RKO (cell line): ENCODE data around the gene APOL4.
"Not testable (repeated sequence)": the region's sequence is repeated elsewhere in the genome, so short reads cannot be mapped to it uniquely, and the experiment has no call there.

Experiments
- DNase-seq: peaks from one replicate; pipeline ENCODE4 v3.0.0-alpha.2; 2016; ENCODE audit warnings: low spot score

The APOL4 gene, protein sequence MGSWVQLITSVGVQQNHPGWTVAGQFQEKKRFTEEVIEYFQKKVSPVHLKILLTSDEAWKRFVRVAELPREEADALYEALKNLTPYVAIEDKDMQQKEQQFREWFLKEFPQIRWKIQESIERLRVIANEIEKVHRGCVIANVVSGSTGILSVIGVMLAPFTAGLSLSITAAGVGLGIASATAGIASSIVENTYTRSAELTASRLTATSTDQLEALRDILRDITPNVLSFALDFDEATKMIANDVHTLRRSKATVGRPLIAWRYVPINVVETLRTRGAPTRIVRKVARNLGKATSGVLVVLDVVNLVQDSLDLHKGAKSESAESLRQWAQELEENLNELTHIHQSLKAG

DNA sequence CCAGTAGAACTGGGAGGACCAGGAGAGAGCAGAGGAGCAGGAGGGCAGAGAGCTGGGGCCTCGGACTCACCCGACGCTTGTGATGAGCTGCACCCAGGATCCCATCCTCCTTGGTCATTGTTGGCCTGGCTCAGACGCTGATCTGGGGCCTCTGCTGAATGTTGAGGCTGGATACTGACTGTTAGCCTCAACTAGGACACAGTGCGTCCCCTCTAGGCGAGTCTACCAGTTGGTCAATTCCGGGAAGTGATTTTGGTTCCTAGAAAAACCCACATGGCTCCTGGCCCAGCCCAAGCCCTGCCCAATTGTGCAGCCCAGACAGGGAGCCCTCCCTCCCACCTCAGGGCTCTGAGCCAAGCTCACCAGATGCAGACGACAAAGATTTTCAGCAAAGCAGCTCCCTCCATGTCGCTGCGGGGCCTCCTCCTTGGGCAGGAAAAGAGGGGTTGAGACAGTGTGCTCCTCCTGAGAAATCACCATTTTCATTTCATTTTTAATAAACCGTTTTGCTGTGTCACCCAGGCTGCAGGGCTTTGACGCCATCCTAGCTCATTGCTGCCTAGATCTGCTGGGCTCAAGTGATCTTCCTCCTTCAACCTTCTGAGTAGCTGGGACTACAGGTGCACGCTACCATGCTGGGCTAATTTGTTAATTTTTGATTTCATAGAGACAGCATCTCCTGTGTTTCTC, at the start of gene APOL4:
Gene APOL4 (minus strand): TSS at position 180 of the 690 bp plus-strand sequence. CDS start 75 bp downstream, at position 105.
- DNase-seq, result no peak

DNA sequence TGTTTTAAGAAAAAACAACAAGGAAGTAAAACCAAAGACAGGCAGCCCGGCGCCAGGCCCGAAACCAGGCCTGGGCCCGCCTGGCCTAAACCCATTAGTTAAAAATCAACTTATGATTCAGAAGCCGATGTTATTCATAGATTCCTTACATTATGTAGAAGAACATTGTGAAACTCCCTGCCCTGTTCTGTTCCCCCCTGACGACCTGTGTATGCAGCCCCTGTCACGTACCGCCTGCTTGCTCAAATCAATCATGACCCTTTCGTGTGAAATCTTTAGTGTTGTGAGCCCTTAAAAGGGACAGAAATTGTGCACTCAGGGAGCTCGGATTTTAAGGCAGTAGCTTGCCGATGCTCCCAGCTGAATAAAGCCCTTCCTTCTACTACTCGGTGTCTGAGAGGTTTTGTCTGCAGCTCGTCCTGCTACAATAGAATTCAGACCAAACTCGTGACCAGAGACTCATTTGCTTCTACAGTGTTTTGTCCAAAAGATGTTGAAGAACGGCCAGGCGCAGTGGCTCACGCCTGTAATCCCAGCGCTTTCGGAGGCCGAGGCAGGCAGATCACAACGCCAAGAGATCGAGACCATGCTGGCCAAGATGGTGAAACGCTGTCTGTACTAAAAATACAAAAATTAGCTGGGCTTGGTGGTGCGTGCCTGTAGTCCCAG, 48.8 kb upstream of the APOL4 start:
- not testable (repeated sequence) for DNase-seq

DNA sequence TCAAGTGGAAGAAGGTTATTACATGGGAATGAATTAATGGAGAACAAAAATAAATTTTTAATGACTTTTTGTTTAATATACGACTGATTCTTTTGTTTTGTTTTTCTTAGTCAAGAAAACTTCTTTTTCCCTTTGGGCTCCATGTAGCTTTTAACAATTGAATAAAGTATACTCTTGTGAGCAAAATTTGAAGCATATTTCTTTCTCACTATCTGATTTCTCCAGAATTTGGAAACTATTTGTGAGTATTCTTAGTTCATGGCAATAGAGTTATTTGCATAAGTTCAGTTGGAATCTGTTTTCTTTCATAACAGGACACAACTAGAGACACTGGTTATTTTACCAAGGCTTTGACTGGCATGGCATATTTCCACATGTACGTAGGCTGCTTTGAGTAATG, 47.6 kb upstream of the APOL4 start:
- no peak for DNase-seq

DNA sequence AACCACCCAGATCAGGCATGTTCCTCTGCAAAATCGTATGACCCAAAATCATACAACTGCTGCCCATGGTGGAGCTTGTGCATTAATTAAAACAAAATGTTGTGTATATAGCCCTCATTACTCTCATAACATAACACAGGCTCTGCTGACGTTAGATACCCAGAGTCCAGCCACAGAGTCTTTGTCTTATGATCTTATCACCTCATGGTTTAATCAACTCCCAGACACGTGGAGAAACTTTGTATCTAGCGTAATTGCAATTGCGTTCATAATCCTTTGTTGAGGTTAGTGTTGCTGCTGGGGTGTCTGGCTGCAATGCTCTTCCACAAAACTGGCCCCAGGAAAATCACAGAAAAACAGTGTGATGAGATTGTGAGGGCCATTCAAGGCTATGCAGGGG, 46.3 kb upstream of the APOL4 start:
- no peak for DNase-seq

DNA sequence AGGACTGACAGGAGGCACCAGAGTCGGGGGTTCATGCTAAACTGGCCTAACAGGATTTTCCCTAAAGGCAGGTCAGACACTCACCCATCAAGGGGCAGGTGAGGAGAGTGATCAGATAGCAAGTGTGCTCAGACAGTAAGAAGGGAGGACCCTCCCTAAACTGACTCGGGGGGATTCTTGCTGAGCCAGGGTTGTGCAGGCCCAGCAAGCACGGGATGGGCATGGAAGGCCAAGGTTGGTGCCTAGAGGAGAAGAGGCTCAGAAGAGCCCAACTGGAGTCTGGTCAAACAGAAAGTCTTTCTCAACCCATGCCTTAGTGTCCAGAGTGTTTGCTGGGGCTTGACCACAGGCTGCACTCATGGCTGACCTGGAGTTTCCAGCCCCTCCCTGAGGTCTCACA, 45.1 kb upstream of the APOL4 start:
- no peak for DNase-seq

DNA sequence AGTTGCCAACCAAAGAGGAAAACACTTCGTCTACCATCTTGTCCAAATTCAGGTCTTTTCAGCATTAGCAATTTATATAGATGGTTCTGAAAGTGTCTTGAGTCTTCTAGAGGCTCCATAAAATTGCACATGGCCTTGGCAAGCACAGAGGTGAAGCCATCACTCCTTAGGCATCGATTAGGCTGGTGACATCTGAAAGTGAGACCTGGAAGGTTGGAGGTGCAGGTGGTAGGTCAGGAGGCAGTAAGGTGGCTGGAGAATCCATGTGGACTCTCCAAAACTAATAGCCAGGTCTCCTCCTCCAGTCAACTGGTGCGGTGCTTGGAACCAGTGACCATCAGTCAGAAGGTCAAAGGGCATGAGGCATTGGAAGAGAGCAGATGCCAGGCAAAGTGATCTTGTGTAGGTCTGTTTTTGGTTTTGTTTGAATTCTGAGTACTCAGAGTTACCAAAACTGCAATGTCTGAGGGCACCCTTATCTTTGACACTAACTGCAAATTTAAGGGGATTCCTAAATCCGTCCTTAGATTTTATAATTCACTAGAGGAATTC, 44.3 kb upstream of the APOL4 start:
- no peak for DNase-seq

DNA sequence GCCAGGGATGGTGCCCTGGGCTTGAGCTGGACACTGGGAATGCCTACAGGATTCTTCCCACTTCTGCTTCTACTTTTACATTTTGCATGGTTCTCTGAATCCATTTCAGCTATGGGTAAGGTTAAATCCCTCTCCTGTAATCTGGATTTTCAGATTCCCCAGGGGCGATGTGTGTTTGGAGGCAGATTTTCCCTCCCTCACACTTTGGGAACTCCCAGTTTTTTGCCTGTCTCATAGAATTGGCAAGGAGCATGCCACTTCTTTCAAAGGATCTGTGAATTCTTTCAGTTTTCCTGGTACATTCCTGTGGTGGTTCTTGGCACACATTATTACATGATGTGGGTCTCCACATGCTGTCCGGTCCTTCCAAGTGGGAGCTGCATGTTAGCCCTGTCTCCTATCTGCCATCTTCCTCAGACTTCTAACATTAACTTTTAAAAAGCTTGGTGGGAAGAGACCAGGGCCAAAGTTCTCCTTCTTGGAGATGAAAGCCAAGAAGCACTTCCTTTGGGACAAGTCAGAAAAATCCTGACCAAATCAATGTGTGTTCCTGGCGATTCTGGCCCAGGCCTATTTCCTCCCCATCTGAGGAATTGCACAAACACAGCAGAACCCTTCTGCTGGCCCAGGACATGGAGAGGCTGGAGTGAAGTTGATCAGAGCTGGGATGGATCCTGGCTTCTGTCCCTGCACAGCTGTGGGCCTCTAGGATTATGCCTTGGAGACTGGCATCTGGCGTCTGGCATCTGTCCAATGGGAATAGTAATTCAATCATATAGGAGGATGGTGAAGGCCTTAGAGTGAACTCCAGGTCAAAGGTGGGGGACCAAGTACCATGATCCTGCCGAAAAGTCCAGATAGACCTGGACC, 43.1 kb upstream of the APOL4 start:
- DNase-seq, result no peak

DNA sequence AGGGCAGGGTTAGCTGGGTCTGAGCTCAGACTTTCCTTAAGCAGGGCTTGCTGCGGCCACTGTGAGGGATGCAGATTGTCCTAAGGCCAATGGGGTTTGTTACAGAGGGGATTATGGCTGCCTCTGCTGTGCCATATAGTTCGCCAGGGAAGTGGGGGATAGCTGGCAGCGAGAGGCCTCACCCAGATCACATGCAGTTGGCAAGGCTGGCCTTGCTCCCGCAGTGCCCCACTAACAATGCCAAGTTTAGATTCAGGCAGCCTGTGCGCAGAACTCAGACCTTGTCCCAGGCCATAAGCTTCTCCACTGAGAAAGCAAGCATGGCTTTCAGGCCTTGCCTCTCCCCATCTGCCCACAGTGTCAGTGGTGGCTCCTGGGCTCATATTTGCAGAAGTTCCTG, 42.4 kb upstream of the APOL4 start:
- no peak for DNase-seq

DNA sequence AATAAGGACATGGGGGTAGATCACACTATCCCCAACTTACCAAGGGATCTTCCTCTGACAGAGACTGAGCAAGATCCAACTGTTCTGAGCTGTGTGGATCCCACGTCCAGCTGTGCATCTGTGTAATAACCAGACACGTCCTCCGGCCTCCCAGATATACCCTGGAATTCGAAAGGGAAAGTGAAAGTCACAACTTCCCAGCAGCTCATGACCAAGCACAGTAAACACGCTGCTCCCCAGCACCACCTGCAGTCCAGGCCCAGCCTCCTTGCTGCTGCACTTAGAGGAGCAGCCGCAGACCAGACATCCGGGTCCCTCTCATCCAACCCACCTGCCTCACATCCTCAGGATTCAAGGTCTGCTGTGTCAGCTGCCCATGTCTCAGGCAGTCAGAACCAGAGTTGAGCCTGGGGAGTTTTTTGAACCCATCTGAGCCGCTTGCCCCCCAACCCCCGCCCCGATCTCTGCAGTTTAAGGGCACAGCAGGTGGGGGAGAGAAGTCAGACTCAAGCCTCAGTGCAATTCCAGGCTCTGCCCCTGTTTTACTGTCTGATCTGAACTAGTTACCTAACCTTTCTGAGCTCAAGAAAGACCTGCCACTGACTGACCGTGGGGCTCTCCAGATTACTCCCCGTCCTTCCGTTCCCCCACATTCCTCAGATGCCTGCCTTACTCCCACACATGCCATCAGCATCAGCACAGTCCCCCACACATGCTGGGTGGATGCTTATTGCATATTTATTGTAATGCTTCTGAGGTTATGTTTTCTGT, 38.0 kb upstream of the APOL4 start, which contains the start of gene APOL2:
Gene APOL2 (minus strand): TSS at position 127 of the 771 bp plus-strand sequence. CDS start 6,365 bp downstream, outside the sequence.
- peak; percentile 97 for DNase-seq

DNA sequence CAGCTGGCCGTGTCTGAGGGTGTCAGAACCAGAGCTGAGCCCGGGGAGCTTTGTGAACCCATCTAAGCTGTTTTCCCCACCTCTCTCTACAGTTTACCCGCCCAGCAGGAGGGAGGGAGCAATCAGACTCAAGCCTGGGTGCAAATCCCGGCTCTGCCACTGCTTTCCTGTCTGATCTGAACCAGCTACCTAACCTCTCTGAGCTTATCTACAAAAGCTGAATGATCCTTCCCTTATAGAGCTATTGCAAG, 37.5 kb upstream of the APOL4 start:
- DNase-seq, result no peak

DNA sequence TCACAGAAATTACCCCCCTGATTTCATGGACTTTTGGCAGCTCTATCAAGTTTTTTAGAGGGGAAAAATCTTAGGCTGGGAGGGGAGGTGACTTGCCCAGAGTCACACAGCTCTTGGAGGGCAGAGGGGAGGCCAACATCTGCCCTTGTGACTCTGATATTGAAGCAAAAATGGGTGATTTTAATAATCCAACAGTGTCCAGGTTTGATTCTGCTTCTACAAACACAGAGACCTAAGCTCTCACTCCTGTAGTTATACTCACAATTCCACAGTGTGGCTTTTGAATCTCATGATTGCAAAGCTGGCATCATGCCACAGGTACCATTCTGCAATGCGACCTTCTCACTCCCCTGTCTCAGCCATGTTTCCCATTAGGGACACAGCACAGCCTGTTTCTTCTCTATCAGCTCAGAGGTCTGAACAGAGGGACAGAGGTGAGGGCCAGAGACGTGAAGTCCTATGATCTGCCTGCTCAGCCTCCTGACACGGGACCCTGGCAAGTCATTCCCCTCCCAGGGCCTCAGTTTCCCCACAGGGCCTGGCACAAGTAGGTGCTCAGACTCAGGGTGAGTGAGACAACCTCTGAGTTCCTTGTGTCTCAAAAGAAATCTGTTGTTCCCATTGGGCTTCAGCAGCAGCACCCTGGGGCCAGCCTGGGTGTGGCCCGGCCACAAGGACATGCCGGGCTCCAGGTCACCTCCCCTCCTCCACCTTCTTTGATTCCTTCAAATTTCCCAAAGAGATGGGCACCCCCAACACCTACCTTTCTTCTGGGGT, 37.0 kb upstream of the APOL4 start:
- DNase-seq, result no peak

DNA sequence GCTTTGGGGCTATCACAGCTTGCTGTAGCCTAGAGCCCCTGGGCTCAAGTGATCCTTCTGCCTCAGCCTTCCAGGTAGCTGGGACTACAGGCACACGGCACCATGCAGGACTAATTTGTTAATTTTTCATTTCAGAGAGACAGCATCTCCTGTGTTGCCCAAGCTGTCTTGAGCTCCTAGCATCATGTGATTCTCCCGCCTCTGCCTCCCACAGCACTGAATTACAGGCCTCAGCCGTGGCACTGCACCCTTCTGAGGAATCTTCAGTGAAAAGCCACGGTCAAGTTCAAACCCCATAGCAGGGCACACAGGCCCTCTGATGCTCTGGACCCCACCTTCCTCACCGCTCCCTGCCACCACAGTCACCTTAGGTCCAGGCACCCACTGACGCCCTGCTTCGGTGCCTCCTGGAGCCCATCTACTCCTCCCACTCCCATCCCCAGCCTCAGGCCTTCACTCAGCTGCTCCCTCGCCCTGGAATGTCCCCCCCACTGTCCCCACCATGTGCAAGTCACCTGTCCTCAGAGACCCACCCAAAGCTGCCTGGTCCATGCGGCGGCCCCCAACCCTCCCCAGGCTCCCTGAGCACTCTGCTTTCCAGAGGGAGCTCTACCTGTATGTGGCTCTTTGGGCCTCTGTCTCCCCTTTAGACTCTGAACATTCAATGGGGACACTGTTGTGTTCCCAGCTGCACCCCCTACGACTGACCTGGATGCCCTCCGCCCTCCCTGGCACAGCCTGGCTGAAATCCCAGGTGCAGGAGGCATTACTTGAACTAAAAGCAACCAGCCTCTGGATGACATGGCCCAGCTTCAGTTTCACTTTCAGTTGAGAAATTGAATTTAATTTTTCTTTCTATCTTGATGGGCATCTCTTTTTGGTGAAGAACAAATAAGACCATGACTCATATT, 36.1 kb upstream of the APOL4 start:
- no peak for DNase-seq

DNA sequence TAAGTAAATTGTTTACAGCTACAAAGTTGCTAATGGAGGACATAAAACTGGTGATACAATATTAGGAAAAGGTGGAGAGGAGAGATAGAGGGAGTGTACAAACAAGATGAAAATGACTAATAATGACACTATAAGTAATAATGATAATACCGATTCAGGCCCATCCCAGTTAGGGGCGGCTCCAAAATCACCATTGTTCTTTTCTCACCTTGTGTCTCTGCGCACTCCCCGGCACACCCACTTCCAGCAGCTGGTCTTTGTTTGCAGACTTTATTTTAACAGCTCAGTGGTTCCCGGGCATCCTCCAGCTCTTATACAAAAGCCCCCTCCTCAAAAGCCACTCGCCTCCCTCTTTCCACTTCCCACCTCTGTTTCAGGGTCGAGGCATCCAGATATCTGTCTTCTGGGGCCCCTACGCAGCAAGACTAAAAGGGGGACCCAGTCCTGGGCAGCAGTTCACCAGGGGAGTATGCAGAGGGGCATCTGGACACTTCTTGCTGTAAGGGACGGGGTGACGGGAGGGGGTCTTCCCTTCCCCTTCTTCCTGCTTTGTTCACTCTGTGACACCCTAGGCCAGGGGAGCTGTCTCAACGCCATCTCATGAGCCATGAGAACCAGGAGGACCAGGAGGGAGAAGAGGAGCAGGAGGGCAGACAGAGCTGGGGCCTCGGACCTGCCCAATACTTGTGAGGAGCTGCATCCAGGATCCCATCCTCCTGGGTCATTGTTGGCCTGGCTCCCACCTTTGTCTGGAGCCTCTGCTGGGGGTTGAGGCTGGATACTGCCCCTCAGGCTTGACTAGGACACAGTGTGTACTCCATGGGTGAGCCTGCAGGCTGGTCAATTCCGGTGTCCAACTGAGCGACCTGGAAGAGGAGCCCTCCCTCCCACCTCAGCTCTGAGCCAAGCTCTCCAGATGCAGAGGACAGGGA, 35.0 kb upstream of the APOL4 start:
- no peak for DNase-seq

DNA sequence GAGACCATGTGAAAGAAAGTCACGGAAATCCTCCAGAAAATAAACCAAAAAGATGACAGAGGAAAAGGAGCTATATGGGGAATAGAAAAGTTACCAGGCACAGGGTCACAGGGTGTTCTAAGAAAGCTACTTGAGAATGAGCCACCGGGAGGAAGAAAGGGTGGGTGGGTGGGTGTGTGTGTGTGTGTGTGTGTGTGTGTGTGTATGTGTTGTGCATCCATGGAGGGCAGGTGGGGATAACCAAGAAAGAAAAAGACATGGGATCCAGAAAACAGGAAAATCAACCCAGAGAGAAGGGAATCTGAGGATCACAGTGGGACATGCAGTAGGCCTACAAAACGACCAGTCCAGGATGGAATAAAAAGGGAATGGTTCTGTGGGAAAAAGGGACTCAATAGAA, 34.0 kb upstream of the APOL4 start:
- DNase-seq, result no peak

DNA sequence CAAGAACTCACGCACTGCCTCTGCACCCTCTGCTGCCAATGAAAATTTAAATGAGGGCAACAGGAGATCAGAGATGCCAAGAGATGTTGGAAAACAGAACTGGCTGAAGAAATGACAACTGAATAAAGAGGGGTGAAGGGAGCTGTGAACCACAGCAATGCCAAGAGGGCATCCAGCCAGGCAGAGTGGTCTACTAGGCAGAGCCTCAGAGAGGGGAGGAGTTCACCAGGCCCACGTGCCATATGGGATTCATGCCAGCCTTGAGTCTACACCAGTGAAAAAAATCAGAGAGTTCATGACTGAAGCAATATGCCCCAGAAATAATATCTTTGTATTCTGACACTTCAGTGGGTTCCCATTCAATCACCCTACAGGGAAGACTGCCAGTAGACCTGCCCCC, 33.3 kb upstream of the APOL4 start:
- DNase-seq, result no peak

DNA sequence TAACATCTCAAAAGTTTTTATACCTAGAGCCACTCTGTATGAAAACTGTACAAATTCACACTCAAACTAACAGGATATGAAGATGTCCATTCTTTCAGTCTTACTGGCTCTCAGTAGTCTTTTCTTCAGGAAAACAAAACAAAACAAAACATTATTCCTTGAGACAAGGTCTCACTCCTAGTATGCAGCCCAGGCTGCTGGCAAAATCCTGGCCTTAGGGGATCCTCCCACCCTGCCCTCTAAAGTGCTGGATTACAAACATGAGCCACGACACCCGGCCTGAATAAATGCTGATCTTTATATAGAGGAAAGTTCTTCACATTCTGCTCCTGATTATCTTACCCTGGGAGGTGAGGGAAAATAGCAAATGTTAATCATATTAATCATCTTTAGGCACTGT, 32.6 kb upstream of the APOL4 start:
- DNase-seq, result no peak

DNA sequence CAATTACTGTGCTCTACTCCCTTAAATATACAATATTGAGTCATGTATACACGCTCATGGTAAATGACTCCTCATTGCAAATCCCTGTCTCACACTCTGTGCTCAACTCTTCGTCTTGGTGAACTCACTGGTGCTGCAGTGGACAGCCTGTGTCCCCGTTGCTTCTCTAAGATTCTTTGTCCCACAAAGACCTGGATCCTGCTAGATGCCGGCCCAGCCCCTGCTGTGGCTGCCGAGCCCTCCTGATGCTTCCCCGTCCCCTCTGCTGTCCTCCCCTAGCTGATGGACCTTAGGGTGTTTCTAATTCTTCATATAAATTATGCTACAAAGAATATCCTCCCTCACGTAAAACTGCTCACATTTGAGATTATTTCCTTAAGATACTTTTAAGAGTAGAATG, 32.2 kb upstream of the APOL4 start:
- peak; percentile 20 for DNase-seq

DNA sequence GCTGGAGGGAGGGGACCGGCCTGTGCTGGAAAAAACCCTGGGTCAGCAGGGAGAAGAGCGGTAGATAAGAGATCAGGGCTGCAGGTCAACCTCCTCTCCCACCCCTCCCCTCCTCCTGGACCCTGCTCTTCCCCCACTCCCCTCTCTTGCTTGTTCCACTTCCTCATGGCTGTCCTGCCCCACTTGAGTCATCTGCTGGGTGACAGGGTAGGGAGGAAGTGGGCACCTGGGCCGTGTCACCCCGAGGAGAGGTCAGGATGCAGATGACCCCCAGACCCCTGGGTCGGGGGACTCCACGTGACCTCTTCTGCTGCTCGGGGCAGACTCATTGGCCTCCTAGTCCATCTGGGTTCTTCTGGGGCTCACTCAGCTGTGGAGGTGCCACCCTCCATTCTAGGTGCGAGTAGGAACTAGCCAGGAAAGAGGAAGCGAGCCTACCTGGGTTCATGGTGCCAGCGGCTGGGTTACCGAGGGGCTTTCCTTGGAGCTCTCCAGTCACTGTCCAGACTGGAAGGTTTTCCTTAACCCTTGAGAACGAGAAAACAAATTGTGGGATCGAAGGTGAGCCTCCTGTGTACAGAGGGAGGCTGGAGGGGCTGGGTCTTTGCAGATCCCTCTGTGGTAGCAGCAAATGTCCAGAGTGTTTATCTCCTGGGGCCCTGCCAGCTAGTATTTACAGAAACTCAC, 31.2 kb upstream of the APOL4 start:
- no peak for DNase-seq
